AG09319 (cell line): ENCODE data around the gene SLC39A8.

ENCODE experiments used
- DNase-seq: peaks from one replicate; pipeline ENCODE4 v3.0.0-alpha.2; 2010; ENCODE audit warnings: low read depth; ENCODE audit errors: extremely low read depth
- TF ChIP-seq, protein P1 (sequence below): IDR thresholded peaks from 2 replicates; pipeline ENCODE4 v1.5.1; 2011; ENCODE audit warnings: low read depth, mild to moderate bottlenecking, inconsistent platforms, low read length, moderate library complexity

SLC39A8 gene

DNA sequence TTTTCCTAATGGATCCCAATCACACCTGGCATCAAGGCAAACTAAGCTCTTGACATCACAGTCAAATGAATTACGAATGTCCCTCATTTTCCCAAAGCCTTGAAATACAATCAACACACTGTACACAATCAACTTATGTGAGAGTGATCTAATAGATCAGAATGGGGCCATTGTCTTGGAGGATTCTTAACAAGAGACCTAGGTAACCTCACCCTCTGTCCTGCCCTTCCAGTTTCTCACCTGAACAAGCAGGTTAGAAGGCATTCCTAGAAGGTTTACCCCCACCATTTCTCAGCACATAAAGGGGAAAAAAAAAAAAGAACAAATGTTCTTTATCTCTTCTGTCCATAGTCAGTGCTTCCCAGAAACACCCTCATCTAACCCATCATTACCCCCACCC, 6.3 kb downstream of the SLC39A8 start:
- TF ChIP-seq, protein P1, sequence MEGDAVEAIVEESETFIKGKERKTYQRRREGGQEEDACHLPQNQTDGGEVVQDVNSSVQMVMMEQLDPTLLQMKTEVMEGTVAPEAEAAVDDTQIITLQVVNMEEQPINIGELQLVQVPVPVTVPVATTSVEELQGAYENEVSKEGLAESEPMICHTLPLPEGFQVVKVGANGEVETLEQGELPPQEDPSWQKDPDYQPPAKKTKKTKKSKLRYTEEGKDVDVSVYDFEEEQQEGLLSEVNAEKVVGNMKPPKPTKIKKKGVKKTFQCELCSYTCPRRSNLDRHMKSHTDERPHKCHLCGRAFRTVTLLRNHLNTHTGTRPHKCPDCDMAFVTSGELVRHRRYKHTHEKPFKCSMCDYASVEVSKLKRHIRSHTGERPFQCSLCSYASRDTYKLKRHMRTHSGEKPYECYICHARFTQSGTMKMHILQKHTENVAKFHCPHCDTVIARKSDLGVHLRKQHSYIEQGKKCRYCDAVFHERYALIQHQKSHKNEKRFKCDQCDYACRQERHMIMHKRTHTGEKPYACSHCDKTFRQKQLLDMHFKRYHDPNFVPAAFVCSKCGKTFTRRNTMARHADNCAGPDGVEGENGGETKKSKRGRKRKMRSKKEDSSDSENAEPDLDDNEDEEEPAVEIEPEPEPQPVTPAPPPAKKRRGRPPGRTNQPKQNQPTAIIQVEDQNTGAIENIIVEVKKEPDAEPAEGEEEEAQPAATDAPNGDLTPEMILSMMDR, result no peak
- DNase-seq, result no peak

DNA sequence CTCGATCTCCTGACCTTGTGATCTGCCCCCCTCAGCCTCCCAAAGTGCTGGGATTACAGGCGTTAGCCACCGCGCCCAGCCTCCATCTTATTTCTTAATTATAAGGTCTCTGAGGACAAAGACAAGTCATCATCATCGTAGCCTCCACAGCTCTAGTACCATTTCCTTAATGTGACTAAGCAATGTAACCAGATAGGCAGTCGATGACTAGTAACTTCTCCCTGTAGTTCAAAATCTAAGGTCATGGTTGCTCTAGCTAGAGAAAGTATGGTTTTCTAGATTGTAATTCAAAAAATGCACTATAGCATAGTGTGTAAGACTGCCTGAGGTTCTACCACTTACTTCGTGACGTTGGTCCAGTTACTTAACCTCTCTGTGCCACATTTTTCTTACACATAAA, 6.9 kb downstream of the SLC39A8 start:
- DNase-seq, result no peak
- TF ChIP-seq, protein P1, result no peak

- DNase-seq, result no peak
- TF ChIP-seq, protein P1, result no peak
Measured at GRCh38 chr4:102335616-102336015, 9.7 kb downstream of the SLC39A8 start.

- TF ChIP-seq, protein P1, result no peak
- DNase-seq, result no peak
Measured at GRCh38 chr4:102334624-102335023, 10.7 kb downstream of the SLC39A8 start.

DNA sequence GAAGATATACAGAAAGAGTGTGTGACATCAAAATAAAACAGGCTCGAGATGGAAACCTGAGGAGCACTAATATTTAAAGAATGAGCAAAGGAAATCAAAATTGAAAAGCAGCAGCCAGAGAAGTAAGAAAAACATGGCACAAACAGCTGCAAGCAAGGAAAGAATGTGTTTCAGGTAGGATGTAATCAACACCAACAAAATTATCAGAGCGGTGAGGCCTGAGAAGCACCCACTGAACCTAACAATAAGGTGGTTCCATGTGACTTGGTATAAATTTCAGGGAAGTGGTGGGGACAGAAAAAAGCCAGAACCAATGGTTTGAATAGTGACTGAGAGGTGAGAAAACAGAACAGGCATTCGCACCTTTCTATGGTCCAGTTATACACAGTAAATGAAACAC, 11.5 kb downstream of the SLC39A8 start:
- no peak for DNase-seq
- TF ChIP-seq, protein P1, result no peak

DNA sequence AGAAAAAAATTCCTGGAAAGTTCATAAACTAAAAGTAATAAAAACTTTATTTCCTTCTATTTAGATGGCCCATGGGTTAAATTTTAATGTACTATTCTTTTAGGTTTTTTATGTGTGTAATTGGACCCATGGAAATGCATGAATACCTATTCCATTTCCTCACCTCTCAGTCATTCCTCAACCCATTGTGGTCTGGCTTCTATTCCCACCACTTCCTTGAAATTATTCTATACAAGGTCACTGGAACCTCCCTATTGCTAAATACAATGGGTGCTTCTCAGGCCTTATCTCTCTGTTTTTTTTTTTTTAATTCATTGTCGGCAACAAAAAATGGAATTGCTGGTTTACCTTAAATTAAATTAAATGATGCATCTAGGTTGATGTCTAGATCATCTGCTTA, 17.2 kb downstream of the SLC39A8 start:
- no peak for DNase-seq
- TF ChIP-seq, protein P1, result no peak

GRCh38 chr4:102326951-102327350, 18.3 kb downstream of the SLC39A8 start:
- no peak for DNase-seq
- TF ChIP-seq, protein P1, result no peak
